OCI-M1 (cell line): Measurements from ENCODE around the gene DRC3.
A peak's percentile ranks its signal among the peaks of the same experiment; 100 is the strongest.

Experiments
- DNase-seq: peaks from one replicate; lab custom pipeline; 2025; lab: John Stamatoyannopoulos, UW

DRC3 gene

GRCh38 chr17:17966399-17966798 is 6.3 kb upstream of the DRC3 start:
- no peak for DNase-seq

- DNase-seq = peak; percentile 5
These were observed 1.8 kb upstream of the DRC3 start for GRCh38 chr17:17970699-17971430.

DNA sequence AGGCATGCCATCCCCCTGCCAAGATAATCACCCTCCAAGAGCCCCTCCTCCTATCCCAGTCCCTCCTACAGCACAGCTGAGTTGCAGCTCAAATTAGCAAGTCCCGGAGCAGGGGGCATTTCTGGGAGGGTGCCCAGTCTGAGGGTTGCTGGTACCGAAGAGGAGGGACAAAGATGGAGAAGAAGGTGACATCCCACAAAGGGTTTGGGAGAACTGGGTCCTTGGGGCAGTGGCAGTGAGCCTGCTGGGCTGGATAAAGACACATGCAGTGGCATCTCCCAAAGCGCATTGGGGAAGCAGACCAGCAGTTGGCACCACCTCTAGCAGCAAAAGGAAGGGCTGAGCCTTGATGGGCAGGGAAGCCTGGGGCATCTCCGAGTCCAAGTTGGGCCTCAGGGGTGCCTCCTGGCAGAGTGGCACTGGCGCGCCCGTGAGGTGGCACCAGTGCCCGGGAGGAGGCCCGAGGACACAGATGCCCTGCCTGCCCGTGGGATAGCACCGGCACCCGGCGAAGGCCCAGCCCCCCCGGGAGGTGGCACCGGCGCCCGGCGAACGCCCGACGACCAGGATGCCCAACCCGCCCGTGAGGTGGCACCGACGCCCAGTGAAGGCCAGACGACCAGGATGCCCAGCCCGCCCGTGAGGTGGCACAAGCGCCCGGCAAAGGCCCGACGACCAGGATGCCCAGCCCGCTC is 1.1 kb upstream of the DRC3 start:
- no peak for DNase-seq

DNA sequence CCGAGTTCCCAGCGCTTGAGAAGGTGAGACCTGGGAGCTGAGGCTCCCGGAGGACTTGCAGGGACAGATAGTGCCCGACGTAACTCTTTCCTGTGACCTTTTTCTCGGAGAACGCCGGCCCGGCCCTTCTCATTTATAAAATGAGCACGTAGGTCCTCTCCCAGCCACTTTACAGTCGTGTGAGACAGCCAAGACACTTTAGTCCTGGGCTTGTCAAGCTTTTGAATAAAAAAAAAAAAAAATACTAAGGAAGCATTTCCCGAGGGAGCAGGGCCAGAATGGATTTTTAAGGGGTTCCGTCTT is 241 bp downstream of the DRC3 start:
- no peak for DNase-seq

GRCh38 chr17:17975436-17975835 is 2.8 kb downstream of the DRC3 start:
- DNase-seq = no peak

DNA sequence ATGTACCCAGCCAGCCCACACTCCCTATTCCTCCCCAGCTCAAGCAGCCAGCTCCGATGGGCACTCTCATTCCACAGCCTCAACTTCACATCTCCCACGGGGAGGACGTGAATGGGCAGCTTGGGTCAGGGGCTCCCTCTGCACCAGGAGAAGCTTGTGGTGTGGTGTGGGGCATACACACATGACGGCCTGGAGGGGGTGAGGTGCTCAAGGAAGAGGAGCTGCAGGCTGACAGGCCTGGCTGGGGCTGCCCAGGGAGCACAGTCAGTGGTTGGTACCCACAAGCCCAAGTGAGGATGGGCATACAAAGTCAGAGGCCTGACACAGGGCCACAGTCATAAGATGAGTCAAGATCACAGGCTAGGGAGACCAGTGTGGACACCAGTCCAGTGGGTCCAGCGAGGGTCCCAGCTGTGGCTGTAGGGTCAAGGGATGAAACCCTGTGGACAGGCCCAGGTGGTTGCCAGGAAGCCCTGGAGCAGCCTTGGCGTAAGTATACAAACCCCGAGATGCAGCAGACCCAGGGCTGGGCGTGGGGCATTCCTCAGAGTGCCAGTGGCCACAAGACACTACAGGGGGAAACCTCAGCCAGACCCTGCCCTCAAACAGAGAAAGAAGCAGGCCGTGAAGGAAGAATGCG is 4.4 kb downstream of the DRC3 start:
- no peak for DNase-seq

DNA sequence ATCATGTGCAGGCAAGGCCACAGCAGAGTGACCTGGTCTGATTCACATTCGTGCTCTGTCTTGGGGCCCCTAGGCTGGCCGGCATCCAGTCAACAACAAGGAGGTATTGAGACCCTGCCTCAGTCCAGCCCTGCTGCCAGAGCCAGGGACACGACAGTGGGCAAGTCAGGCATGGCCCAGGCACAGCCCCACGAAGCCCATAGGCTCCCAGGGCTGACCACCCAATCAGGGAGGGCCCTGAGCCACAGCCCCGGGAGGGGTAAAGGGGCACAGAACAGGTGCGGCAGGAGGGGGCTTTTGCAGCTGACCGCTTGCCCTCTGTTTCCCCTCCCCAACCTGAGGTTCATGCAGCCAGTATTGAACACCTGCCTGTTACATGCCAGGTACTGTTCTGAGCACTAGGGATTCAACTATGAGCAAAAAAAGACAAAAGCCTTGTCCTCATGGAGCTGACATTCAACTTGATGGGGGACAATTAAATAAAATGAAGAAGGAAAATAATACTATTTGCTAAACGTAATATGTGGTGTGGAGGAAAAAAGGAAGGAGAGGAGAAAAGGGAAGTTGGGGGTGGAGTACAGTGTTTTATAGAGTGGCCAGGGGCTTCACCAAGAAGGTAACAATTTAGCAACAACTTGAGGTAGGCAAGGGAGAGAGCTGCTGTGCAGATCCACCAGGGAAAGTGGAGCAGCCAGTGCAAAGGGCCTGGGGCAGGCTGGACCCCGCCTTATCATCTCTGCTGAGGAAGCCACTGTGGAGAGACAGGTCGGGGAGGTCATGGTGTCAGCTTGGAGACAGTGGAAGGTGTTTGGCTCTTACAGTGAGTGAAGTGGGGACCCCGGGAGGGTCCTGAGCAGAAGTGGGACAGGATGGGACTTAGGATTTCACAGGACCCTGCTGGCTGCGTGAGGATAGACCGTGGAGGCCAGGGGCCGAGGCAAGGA is 6.1 kb downstream of the DRC3 start:
- DNase-seq = peak; percentile 4

GRCh38 chr17:17979778-17980177 is 7.1 kb downstream of the DRC3 start:
- DNase-seq = no peak

- no peak for DNase-seq
These were observed 8.7 kb downstream of the DRC3 start for GRCh38 chr17:17981330-17981729.

DNA sequence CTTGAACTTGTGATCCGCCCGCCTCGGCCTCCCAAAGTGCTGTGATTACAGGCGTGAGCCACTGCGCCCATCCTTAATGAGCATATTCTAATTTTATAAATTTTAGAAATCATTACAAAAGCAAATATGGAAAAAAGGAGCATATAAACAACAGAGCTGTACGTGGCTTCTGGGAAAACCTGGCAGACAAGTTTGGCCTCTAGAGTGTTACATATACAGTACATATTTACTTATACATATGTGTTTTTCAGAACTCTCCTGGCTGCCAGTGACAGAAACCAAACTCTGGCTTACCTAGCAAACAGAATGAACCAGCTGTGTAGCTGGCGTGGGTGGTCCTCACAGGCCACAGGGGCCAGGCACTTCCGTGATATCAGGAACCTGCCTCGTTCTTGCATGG is 10.1 kb downstream of the DRC3 start:
- DNase-seq = no peak

DNA sequence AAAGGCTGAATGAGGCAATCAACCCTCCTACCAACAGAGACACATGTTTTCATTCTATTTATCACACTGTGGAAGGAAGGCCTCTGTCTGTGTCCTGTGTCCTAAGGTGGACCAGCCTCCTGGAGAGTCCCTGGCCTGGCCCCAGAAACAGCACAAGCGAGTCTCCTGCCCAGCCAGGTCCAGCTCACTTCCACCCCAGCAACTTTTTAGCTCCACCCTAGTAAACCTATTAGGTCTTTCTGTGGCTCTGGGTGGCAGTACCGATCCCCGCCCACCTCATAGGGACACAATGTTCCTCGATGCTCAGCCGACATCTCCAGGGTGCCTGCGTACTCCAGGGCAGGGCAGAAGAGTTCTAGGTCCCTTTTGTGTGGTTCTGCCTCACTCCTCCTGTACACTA is 10.7 kb downstream of the DRC3 start:
- DNase-seq = no peak

DNA sequence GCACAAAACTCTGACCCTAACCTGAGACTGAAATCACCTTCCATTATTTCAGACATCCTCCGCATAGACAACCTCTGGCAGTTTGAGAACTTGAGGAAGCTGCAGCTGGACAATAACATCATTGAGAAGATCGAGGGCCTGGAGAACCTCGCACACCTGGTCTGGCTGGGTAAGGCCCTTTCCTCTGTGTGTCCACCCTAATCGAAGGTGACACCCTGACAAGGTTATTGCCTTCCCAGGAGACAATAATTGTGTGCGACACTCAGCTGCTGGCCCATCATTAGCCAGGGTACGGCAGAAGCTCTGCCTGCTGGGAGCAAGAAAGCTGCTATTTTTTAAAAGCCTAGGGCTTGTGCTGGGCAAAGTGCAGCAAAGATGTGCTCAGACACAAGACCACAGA is 11.1 kb downstream of the DRC3 start:
- no peak for DNase-seq

DNA sequence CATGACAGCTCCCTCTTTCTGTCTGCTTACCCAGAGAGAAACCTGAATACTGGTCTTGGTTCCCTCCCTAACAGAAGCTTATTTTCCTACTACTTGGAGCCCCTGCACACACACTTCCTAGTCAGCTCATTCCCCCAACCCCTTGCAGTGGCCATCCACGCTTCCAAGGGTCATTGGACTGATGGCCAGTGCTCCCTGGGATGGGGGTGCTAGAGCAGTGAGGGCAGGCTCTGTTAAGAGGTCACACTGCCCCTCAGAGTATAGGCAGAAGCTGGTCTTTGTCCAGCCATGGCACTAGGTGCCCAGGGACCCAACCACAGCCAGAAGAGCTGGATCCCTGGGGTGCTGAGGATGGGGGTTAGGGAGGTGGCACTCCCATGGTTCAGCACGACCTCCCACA is 12.5 kb downstream of the DRC3 start:
- no peak for DNase-seq

GRCh38 chr17:17985555-17985954 is 12.9 kb downstream of the DRC3 start:
- peak; percentile 2 for DNase-seq

GRCh38 chr17:17987187-17987896 is 14.7 kb downstream of the DRC3 start:
- no peak for DNase-seq

DNA sequence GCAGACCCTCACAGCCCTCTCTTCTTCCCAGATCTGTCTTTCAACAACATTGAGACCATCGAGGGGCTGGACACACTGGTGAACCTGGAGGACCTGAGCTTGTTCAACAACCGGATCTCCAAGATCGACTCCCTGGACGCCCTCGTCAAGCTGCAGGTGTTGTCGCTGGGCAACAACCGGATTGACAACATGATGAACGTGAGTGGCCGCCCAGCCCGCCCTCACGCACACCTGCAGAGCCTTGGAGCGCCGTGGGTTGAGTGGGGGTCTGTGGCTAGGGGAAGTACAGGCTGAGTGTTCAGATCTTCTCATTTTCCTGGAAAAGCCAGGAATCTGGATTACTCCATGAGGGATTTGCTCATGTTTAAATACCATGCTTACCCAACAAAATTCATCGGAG is 15.2 kb downstream of the DRC3 start:
- DNase-seq = no peak

- no peak for DNase-seq
These were observed 15.8 kb downstream of the DRC3 start for GRCh38 chr17:17988427-17988945.

DNA sequence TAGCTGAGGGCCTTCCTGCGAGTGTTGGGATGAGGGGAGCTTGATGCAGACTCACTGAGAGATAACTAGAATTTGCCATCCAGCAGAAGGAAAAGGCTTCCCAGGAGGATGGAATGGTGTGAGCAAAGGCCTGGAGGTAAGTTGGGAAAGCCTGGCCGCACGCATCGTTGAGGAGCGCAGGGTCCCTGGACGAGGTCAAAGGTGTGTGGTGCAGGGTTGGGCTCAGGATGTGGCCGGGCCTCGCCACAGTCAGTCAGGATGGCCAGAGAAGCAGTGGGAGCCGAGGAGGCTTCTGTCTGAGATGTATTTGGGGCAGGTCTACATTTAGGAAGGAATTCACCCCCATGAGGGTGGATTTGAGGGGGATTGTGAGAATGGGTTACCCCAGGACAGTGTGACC is 16.4 kb downstream of the DRC3 start:
- DNase-seq = no peak

DNA sequence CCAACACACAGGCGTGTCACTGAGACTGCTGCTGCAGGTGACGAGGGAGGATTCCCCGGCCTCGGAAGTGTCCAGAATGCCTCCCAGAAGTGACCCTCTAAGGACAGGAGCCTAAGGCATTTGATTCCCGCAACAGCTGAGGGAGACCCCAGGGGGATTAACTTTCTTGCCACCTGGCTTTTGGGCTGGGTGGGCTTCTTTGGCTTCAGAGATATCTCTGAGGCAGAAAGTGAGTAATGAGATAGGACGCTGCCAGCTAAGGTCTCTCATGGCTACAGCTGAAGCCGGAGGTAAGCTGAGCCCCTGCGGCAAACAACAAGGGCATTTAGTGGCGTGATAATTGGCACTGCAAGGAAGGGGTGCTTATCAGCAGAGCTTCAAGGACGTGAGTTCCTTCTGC is 17.0 kb downstream of the DRC3 start:
- no peak for DNase-seq

DNA sequence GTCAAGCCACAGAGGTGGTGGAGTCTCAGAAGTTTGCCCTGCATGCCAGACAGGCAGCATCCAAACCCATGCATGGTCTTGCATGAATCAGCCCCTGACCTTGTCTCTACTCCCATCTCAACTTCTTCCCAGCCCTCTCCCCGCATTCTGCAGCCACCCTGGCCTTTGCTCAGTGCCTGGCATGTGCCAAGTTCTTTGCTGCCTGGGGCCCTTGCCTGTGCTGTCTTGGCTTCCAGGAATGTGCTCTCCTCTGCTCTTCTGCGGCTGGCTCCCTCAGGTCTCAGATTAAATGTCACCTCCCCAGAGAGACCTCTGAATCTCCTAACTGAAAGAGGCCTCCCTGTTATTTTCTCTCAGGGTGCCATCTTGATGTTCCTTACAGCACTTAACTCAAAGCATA is 17.6 kb downstream of the DRC3 start:
- no peak for DNase-seq

- no peak for DNase-seq
These were observed 20.7 kb downstream of the DRC3 start for GRCh38 chr17:17993366-17993765.

GRCh38 chr17:17993852-17994251 is 21.2 kb downstream of the DRC3 start:
- no peak for DNase-seq
